HCT116 (cell line): Measurements from ENCODE around the gene JAK3. TPM values are rescaled to one million over a fixed set of nuclear protein-coding genes. Genes with fewer than 3 reads are reported as not detected.

Experiments used
- ATAC-seq: fragments of 200-7000 bp; cut with Tn5 transposase; 2 replicates; pipeline ENCODE4 v1.9.1; 2020; ENCODE audit warnings: mild to moderate bottlenecking, moderate library complexity
- BruUV-seq: library from RNA; stranded (reverse); fragments of 400-500 nt; replicated peaks from 2 replicates; lab custom pipeline; 2021; lab: Mats Ljungman, UMichigan
- CTCF ChIA-PET: fragments of 300-600 bp; sonication (Branson Sonifier 250); formaldehyde crosslinking; loops from one replicate; lab custom pipeline; 2021; ENCODE audit warnings: antibody characterized with exemption; lab: Charles Lee
- POLR2A ChIA-PET: fragments of 300-600, 350-600 bp; sonication (Branson Sonifier 250); formaldehyde crosslinking; loops from one replicate; lab custom pipeline; 2021; ENCODE audit warnings: antibody characterized with exemption; lab: Charles Lee
- RAD21 ChIA-PET, 2 experiments: fragments of 300-600 bp; sonication (Branson Sonifier 250); formaldehyde crosslinking; loops; one replicate each; lab custom pipeline; 2023; ENCODE audit warnings: low total read pairs in 2 of 2; ENCODE audit not compliant: uncharacterized antibody in 2 of 2, unreplicated experiment in 2 of 2, low non-redundant PET in 1 of 2; lab: Charles Lee
- DNase-seq: peaks from one replicate; pipeline ENCODE4 v3.0.0-alpha.2; 2010; ENCODE audit warnings: low read depth, low spot score
- H2AFZ ChIP-seq: fragments of 200-600 bp; shearing (Covaris generic), sonication (generic); 2 replicates; pipeline ENCODE4 v1.6.1; 2017; ENCODE audit warnings: low read depth, mixed run types, mixed read lengths, antibody characterized with exemption, low read length; ENCODE audit not compliant: poor library complexity, severe bottlenecking
- H3K27ac ChIP-seq: 2 replicates; pipeline ENCODE4 v1.5.1; 2012; ENCODE audit warnings: low read depth, low read length
- H3K27me3 ChIP-seq: fragments of 200-600 bp; sonication (generic); 2 replicates; pipeline ENCODE4 v1.6.1; 2016; ENCODE audit warnings: mixed run types, low read length, mixed read lengths; ENCODE audit not compliant: insufficient read depth
- H3K36me3 ChIP-seq, 2 experiments: fragments of 200-500 bp in 1 of 2; fragments of 200-600 bp in 1 of 2; sonication (Bioruptor generic) in 1 of 2; sonication (generic) in 1 of 2; 2 replicates each; pipeline versions ENCODE4 v1.5.1 to v1.6.1; 2014 to 2016; ENCODE audit warnings: low read length in 2 of 2, inconsistent platforms in 1 of 2, mixed read lengths in 1 of 2, mixed run types in 1 of 2; ENCODE audit not compliant: insufficient read depth in 2 of 2, control insufficient read depth in 1 of 2
- H3K4me1 ChIP-seq, 2 experiments: fragments of 200-600 bp in 1 of 2; sonication (generic) in 1 of 2; 2 replicates each; pipeline versions ENCODE4 v1.5.1 to v1.6.1; 2012 to 2017; ENCODE audit warnings: low read length in 2 of 2, inconsistent platforms in 1 of 2, mild to moderate bottlenecking in 1 of 2, mixed read lengths in 1 of 2, mixed run types in 1 of 2, moderate library complexity in 1 of 2; ENCODE audit not compliant: insufficient read depth in 2 of 2, control insufficient read depth in 1 of 2
- H3K4me2 ChIP-seq: fragments of 200-600 bp; sonication (generic); 2 replicates; pipeline ENCODE4 v1.6.1; 2017; ENCODE audit warnings: mixed run types, low read length, mixed read lengths
- H3K4me3 ChIP-seq, 2 experiments: fragments of 200-600 bp in 1 of 2; sonication (generic) in 1 of 2; replicated peaks in 1 of 2; 2 replicates each; pipeline ENCODE4 v1.5.1; 2011 to 2016; ENCODE audit warnings: low read length in 2 of 2, control low read depth in 1 of 2, low read depth in 1 of 2, mild to moderate bottlenecking in 1 of 2, mixed read lengths in 1 of 2, mixed run types in 1 of 2
- H3K79me2 ChIP-seq: fragments of 200-600 bp; sonication (generic); 2 replicates; pipeline ENCODE4 v1.6.1; 2017; ENCODE audit warnings: mild to moderate bottlenecking, mixed run types, low read length, moderate library complexity, mixed read lengths; ENCODE audit not compliant: insufficient read depth
- H3K9ac ChIP-seq: fragments of 200-600 bp; sonication (generic); 2 replicates; pipeline ENCODE4 v1.6.1; 2016; ENCODE audit warnings: low read length, mixed read lengths
- H3K9me2 ChIP-seq: fragments of 200-600 bp; sonication (generic), shearing (Covaris generic); 2 replicates; pipeline ENCODE4 v1.6.1; 2017; ENCODE audit warnings: mixed run types, mild to moderate bottlenecking, moderate library complexity; ENCODE audit not compliant: insufficient read depth
- H3K9me3 ChIP-seq, 2 experiments: fragments of 200-500 bp in 1 of 2; fragments of 200-600 bp in 1 of 2; sonication (Bioruptor generic) in 1 of 2; sonication (generic) in 1 of 2; 2 replicates each; pipeline ENCODE4 v1.6.1; 2014 to 2017; ENCODE audit warnings: low read length in 2 of 2, mixed read lengths in 2 of 2, inconsistent platforms in 1 of 2, low read depth in 1 of 2, mild to moderate bottlenecking in 1 of 2, mixed run types in 1 of 2, moderate library complexity in 1 of 2; ENCODE audit not compliant: control insufficient read depth in 1 of 2, insufficient read depth in 1 of 2
- H4K20me1 ChIP-seq: fragments of 200-600 bp; sonication (generic), shearing (Covaris generic); 2 replicates; pipeline ENCODE4 v1.6.1; 2017; ENCODE audit warnings: mixed run types, mild to moderate bottlenecking, moderate library complexity; ENCODE audit not compliant: insufficient read depth
- CBX3 ChIP-seq: IDR thresholded peaks from 2 replicates; pipeline ENCODE4 v1.6.1; 2012; ENCODE audit warnings: low read depth
- EGR1 ChIP-seq: IDR thresholded peaks from 2 replicates; pipeline ENCODE4 v1.6.1; 2012; ENCODE audit warnings: low read depth
- ELF1 ChIP-seq: IDR thresholded peaks from 2 replicates; pipeline ENCODE4 v1.6.1; 2012; ENCODE audit warnings: low read depth, borderline replicate concordance
- EZH2phosphoT487 ChIP-seq: fragments of 200-600 bp; IDR thresholded peaks from 2 replicates; pipeline ENCODE4 v1.6.1; 2018; ENCODE audit warnings: antibody characterized with exemption, borderline replicate concordance
- POLR2AphosphoS5 ChIP-seq: IDR thresholded peaks from 2 replicates; pipeline ENCODE4 v1.6.1; 2011; ENCODE audit warnings: mild to moderate bottlenecking, low read depth, low read length, moderate library complexity
- RAD21 ChIP-seq: IDR thresholded peaks from 2 replicates; pipeline ENCODE4 v1.6.1; 2012; ENCODE audit warnings: low read depth, mild to moderate bottlenecking
- TCF7L2 ChIP-seq: IDR thresholded peaks from 2 replicates; pipeline ENCODE4 v1.7.0; 2011; ENCODE audit warnings: borderline replicate concordance, inconsistent platforms; ENCODE audit not compliant: insufficient read depth, insufficient read length; ENCODE audit errors: extremely low read depth
- ZFX ChIP-seq: fragments of 450-650 bp; IDR thresholded peaks from 2 replicates; pipeline ENCODE4 v1.6.1; 2017
- intact Hi-C: fragments of 100-400 bp; cut with micrococcal nuclease; formaldehyde crosslinking; loops from 2 replicates; pipeline ENCODE4 v1.10.0; 2022
- total RNA-seq: library from RNA; stranded (reverse); gene quantifications from one replicate; pipeline ENCODE4 v1.2.1, GENCODE V29; 2021; ENCODE audit not compliant: unreplicated experiment
- TF ChIP-seq, protein P1 (sequence below), 3 experiments: fragments of 200-600 bp in 1 of 3; sonication (generic) in 1 of 3; IDR thresholded peaks in 2 of 3; conservative IDR thresholded peaks in 1 of 3; 2 replicates each; pipeline ENCODE4 v1.5.1; 2012 to 2017; ENCODE audit warnings: low read depth in 2 of 3, low read length in 2 of 3, antibody characterized with exemption in 1 of 3, borderline replicate concordance in 1 of 3, control low read depth in 1 of 3, mild to moderate bottlenecking in 1 of 3, mixed read lengths in 1 of 3, mixed run types in 1 of 3, moderate library complexity in 1 of 3; ENCODE audit not compliant: insufficient read depth in 1 of 3
- TF ChIP-seq, protein P2 (sequence below): IDR thresholded peaks from 2 replicates; pipeline ENCODE4 v1.6.1; 2012
- TF ChIP-seq, protein P3 (sequence below): IDR thresholded peaks from 2 replicates; pipeline ENCODE4 v1.6.1; 2012; ENCODE audit warnings: low read depth
- TF ChIP-seq, protein P4 (sequence below): IDR thresholded peaks from 2 replicates; pipeline ENCODE4 v1.6.1; 2012

JAK3 gene
- total RNA-seq, 1 experiment from 2014 or later: 5.7 TPM

DNA sequence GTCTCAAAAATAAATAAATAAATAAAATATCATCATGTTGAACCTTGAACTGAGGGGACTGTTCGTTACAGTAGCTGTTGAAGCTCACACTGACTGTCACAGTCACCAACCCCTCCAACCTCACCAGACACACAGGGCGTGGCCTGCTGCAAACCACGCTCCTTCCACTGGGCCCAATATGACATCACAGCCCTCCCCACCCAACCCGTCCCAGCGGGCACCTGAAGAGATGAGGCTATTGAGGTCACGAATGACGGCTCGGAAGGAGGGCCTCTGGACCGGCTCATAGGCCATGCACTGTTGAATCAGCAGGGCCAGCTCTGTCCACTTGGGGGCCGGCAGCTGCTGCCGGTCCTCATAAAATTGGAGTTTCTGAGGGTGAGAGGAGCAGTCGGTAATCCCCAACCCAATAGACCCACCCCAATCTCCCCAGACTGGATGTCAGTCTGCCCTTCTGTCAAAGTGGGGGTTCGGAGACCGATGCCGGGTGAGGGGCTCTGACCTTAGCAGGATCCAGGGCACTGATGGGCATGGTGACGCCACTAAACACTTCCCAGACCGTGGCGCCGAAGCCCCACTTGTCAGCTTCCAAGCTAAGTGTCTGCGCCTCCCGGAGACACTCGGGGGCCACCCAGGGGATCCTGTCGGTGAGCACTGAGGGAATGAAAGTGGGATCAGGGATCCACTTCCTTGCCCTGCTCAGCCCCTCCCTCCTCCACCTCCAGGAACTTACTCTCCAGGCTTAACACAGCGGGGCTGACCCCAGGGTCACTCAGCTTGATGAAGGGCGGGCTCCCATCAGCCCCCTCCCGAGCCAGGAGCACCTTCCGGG, 13.2 kb downstream of the JAK3 start:
- Histone ChIP-seq H3K9me3 (no peaks in the 10 kb centered on the region), H3K79me2 (no peaks in the 10 kb centered on the region), H3K4me3 (no peak overlapping the region), H4K20me1 (no peaks in the 10 kb centered on the region), H3K36me3 (no peaks in the 10 kb centered on the region), H3K4me2 (no peak overlapping the region), H3K4me1 (peaks cover 12 to 33% of the 10 kb centered on the region in 2 experiments), H3K27ac (no peak overlapping the region), H3K9me2 (no peaks in the 10 kb centered on the region), H3K27me3 (no peaks in the 10 kb centered on the region), H2AFZ (no peak overlapping the region), H3K9ac (no peak overlapping the region)
- ATAC-seq (no peak), DNase-seq (no peak)
- intact Hi-C loops: no loop called here
- no peak for TF ChIP-seq CBX3
- TF ChIP-seq, protein P1, sequence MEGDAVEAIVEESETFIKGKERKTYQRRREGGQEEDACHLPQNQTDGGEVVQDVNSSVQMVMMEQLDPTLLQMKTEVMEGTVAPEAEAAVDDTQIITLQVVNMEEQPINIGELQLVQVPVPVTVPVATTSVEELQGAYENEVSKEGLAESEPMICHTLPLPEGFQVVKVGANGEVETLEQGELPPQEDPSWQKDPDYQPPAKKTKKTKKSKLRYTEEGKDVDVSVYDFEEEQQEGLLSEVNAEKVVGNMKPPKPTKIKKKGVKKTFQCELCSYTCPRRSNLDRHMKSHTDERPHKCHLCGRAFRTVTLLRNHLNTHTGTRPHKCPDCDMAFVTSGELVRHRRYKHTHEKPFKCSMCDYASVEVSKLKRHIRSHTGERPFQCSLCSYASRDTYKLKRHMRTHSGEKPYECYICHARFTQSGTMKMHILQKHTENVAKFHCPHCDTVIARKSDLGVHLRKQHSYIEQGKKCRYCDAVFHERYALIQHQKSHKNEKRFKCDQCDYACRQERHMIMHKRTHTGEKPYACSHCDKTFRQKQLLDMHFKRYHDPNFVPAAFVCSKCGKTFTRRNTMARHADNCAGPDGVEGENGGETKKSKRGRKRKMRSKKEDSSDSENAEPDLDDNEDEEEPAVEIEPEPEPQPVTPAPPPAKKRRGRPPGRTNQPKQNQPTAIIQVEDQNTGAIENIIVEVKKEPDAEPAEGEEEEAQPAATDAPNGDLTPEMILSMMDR (IDR thresholded peaks at IDR 0.05 in 2 of 3, conservative IDR thresholded peaks at IDR 0.05 in 1 of 3; ENCODE audit: borderline replicate concordance in 1 of 3, insufficient read depth in 1 of 3, low read depth in 2 of 3, low read length in 2 of 3): peak in 2 of 3 experiments; percentile 26 to 35; a peak in 3 of 6 replicates
- TF ChIP-seq TCF7L2: no peak
- BruUV-seq: no TSS peak
- POLR2A ChIA-PET: no interaction called here
- CTCF ChIA-PET: no interaction called here
- RAD21 ChIA-PET: no interaction called here

DNA sequence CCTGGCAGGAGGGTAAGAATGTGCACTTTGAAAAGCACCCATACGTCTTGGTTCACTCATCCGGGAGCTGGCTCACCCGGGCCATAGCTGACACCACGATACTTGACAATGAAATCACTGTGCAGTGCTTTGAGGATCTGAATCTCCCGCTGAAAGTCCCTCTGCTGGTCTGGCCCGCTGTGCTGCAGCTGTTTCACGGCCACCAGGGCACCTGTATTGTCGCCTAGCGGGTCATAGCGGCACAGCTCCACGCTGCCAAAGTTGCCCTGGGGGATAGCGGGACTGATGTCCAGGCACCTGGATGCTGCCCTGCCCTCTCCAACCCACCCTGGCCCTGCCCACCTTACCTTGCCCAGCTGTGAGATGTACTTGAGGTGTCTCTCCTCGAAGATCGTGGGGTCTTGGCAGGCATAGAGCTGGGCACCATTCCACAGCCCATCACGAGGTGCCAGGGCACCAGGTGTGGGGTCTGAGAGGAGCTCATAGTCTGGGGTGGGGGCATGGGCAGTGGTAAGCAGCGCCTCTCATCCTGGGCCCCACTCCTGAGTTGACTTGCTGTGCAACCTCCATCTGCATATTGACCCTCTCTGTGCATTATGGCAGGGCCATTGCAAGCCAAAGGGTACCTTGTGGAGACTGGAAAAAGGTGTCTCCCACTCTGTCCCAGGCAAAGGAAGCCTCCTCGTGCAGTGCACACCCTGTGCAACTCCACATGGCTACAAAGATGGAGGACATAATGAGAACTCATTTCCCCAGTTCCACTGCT, 15.2 kb downstream of the JAK3 start:
- ChIA-PET RAD21 (no interaction called here), CTCF (no interaction called here), POLR2A (no interaction called here)
- no peak for DNase-seq
- intact Hi-C loops: no loop called here
- H3K36me3 ChIP-seq: no peaks in the 10 kb centered on the region
- no peak for ATAC-seq
- no peaks in the 10 kb centered on the region for H3K27me3 ChIP-seq
- peaks cover 15 to 37% of the 10 kb centered on the region in 2 experiments for H3K4me1 ChIP-seq
- H2AFZ ChIP-seq: no peak overlapping the region
- no peak overlapping the region for H3K27ac ChIP-seq
- no peaks in the 10 kb centered on the region for H3K9me3 ChIP-seq
- H4K20me1 ChIP-seq: no peaks in the 10 kb centered on the region
- no peak overlapping the region for H3K4me3 ChIP-seq
- no TSS peak for BruUV-seq
- no peak overlapping the region for H3K9ac ChIP-seq
- no peaks in the 10 kb centered on the region for H3K79me2 ChIP-seq
- H3K4me2 ChIP-seq: no peak overlapping the region
- H3K9me2 ChIP-seq: no peaks in the 10 kb centered on the region
- TF ChIP-seq, protein P2, sequence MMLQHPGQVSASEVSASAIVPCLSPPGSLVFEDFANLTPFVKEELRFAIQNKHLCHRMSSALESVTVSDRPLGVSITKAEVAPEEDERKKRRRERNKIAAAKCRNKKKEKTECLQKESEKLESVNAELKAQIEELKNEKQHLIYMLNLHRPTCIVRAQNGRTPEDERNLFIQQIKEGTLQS: no peak
- no peak for TF ChIP-seq EZH2phosphoT487
- TF ChIP-seq RAD21: no peak
- TF ChIP-seq, protein P3, sequence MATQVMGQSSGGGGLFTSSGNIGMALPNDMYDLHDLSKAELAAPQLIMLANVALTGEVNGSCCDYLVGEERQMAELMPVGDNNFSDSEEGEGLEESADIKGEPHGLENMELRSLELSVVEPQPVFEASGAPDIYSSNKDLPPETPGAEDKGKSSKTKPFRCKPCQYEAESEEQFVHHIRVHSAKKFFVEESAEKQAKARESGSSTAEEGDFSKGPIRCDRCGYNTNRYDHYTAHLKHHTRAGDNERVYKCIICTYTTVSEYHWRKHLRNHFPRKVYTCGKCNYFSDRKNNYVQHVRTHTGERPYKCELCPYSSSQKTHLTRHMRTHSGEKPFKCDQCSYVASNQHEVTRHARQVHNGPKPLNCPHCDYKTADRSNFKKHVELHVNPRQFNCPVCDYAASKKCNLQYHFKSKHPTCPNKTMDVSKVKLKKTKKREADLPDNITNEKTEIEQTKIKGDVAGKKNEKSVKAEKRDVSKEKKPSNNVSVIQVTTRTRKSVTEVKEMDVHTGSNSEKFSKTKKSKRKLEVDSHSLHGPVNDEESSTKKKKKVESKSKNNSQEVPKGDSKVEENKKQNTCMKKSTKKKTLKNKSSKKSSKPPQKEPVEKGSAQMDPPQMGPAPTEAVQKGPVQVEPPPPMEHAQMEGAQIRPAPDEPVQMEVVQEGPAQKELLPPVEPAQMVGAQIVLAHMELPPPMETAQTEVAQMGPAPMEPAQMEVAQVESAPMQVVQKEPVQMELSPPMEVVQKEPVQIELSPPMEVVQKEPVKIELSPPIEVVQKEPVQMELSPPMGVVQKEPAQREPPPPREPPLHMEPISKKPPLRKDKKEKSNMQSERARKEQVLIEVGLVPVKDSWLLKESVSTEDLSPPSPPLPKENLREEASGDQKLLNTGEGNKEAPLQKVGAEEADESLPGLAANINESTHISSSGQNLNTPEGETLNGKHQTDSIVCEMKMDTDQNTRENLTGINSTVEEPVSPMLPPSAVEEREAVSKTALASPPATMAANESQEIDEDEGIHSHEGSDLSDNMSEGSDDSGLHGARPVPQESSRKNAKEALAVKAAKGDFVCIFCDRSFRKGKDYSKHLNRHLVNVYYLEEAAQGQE: no peak
- no peak for TF ChIP-seq ZFX
- TF ChIP-seq, protein P4, sequence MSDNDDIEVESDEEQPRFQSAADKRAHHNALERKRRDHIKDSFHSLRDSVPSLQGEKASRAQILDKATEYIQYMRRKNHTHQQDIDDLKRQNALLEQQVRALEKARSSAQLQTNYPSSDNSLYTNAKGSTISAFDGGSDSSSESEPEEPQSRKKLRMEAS: no peak
- no peak for TF ChIP-seq POLR2AphosphoS5
- no peak for TF ChIP-seq ELF1
- TF ChIP-seq TCF7L2: no peak
- TF ChIP-seq EGR1: no peak
